Measurements from ENCODE around the gene SLC38A6. TPM values are rescaled to one million over a fixed set of nuclear protein-coding genes. Genes with fewer than 3 reads are reported as not detected.

SLC38A6 gene
- total RNA-seq, 2 donors from 2014 or later: 9.9 to 18.2 TPM

DNA sequence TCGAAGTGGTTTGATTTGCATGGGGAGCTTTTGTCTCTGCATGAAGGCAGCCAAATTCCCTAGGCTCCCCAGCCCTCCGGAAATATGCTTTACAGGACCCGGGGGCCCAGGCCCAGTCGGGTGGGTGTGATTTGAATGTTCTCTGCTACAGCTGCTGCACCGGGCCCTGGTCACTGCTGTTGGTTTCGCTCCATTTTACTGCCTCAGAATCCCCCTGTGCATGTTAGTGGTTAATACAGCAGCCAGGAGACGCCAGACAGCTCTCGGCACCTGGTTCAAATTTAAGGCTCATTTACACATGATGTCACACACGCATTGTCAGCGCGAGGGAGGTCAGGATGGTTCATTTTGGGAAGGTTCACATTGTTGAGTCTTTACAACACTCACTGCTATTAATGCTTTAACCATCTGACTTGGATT lies 99.6 kb downstream of the SLC38A6 start:
- Histone ChIP-seq H3K36me3 (ENCODE audit: control insufficient read depth, insufficient read depth, low read length) (no peaks in the 10 kb centered on the region), H3K9ac (ENCODE audit: extremely low read depth, low read length, poor library complexity, severe bottlenecking) (no peak overlapping the region), H3K4me3 (ENCODE audit: low read length) (no peak overlapping the region), H3K4me1 (ENCODE audit: control insufficient read depth, insufficient read depth, low read length) (no peaks in the 10 kb centered on the region), H3K27ac (ENCODE audit: low read depth, low read length) (no peak overlapping the region), H3K27me3 (ENCODE audit: control insufficient read depth, insufficient read depth, low read length, poor library complexity, severe bottlenecking) (no peaks in the 10 kb centered on the region), H3K9me3 (ENCODE audit: control insufficient read depth, low read length) (no peaks in the 10 kb centered on the region)
- Mint-ChIP-seq H3K4me1 (peaks cover 2% of the 10 kb centered on the region), H3K9me3 (no peaks in the 10 kb centered on the region), H3K27ac (no peak overlapping the region), H3K4me3 (no peak overlapping the region), H3K27me3 (ENCODE audit: insufficient read depth) (no peaks in the 10 kb centered on the region), H3K36me3 (ENCODE audit: low read depth) (peaks cover 12% of the 10 kb centered on the region)
- TF ChIP-seq, protein P1, sequence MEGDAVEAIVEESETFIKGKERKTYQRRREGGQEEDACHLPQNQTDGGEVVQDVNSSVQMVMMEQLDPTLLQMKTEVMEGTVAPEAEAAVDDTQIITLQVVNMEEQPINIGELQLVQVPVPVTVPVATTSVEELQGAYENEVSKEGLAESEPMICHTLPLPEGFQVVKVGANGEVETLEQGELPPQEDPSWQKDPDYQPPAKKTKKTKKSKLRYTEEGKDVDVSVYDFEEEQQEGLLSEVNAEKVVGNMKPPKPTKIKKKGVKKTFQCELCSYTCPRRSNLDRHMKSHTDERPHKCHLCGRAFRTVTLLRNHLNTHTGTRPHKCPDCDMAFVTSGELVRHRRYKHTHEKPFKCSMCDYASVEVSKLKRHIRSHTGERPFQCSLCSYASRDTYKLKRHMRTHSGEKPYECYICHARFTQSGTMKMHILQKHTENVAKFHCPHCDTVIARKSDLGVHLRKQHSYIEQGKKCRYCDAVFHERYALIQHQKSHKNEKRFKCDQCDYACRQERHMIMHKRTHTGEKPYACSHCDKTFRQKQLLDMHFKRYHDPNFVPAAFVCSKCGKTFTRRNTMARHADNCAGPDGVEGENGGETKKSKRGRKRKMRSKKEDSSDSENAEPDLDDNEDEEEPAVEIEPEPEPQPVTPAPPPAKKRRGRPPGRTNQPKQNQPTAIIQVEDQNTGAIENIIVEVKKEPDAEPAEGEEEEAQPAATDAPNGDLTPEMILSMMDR (conservative IDR thresholded peaks at IDR 0.05): no peak
- peak; percentile 57 for DNase-seq
- WGBS, 2 experiments (ENCODE audit: insufficient coverage in 1 of 2, insufficient read length in 1 of 2): 65 to 85% methylated on average over 3 to 11 of the region's 11 CpGs

DNA sequence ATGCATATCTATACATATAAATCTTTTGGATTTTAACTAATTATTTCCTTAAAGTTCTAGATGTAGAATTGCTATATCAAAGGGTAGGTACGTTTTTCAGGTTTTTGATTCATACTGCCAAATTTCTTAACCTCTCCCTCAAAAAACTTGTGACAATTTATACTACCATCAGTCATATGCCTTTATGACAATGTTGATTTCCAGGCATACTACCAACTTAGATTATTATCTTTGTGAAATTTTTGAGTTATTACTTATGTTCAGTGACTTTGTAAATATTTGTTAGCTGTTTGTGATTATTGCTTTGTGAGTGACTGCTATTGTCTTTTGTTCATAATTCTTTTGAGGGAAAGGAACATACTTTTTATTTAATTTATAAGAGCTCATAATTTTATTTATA lies 107.0 kb downstream of the SLC38A6 start:
- H3K4me3 ChIP-seq (ENCODE audit: low read length): no peak overlapping the region
- peaks cover 2% of the 10 kb centered on the region for H3K4me1 ChIP-seq (ENCODE audit: control insufficient read depth, insufficient read depth, low read length)
- no peaks in the 10 kb centered on the region for H3K36me3 ChIP-seq (ENCODE audit: control insufficient read depth, insufficient read depth, low read length)
- no peak overlapping the region for H3K27ac ChIP-seq (ENCODE audit: low read depth, low read length)
- peaks cover 7% of the 10 kb centered on the region for H3K4me1 Mint-ChIP-seq
- no peaks in the 10 kb centered on the region for H3K9me3 ChIP-seq (ENCODE audit: control insufficient read depth, low read length)
- H3K27me3 ChIP-seq (ENCODE audit: control insufficient read depth, insufficient read depth, low read length, poor library complexity, severe bottlenecking): no peaks in the 10 kb centered on the region
- no peak overlapping the region for H3K27ac Mint-ChIP-seq
- TF ChIP-seq, protein P1 (conservative IDR thresholded peaks at IDR 0.05): no peak
- H3K9me3 Mint-ChIP-seq: no peaks in the 10 kb centered on the region
- peaks cover 10% of the 10 kb centered on the region for H3K36me3 Mint-ChIP-seq (ENCODE audit: low read depth)
- WGBS, 2 experiments (ENCODE audit: insufficient coverage in 1 of 2, insufficient read length in 1 of 2): 90% methylated on average over 1 of the region's 1 CpG; no CpG with 5 or more reads in 1 of the 2 experiments
- H3K4me3 Mint-ChIP-seq: no peak overlapping the region
- no peak overlapping the region for H3K9ac ChIP-seq (ENCODE audit: extremely low read depth, low read length, poor library complexity, severe bottlenecking)
- no peaks in the 10 kb centered on the region for H3K27me3 Mint-ChIP-seq (ENCODE audit: insufficient read depth)
- no peak for DNase-seq

DNA sequence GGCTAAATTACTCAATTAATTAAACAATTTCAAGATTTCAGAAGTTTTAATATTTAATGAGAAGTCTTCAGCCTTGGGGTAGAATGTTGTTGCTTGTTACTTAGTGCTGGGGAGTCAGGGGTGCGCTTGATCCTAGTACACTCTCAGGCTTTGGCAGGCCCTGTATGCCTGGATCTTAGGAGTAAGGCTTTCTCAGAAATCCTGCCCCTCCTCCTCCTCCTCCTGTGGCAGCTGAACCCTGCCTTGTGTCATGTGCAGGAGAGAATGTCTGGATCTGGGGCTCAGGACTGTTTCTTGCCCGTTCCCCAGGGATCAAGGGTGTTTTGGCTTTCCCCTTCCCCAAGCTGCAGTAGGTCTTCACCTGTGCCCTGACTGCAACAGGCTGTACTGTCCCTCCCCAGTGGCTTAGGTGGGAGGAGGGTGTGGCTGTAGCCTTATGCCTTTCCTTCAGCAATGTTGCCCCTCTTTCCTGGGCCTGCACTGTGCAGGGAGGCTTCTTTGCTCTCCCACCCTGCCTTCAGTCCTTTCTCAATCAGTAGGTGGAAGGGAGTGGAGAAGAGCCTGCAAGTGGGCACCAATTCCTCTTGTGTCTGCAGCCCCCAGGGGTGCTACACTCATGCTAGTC lies 108.2 kb downstream of the SLC38A6 start:
- peak overlapping the region; percentile 38 for H3K27ac ChIP-seq (ENCODE audit: low read depth, low read length)
- H3K9ac ChIP-seq (ENCODE audit: extremely low read depth, low read length, poor library complexity, severe bottlenecking): no peak overlapping the region
- H3K36me3 Mint-ChIP-seq (ENCODE audit: low read depth): peaks cover 4% of the 10 kb centered on the region
- 77% methylated on average over 2 of the region's 2 CpGs; no CpG with 5 or more reads in 1 of the 2 experiments for WGBS, 2 experiments (ENCODE audit: insufficient coverage in 1 of 2, insufficient read length in 1 of 2)
- H3K4me1 Mint-ChIP-seq: peaks cover 7% of the 10 kb centered on the region
- no peak overlapping the region for H3K4me3 ChIP-seq (ENCODE audit: low read length)
- H3K27me3 Mint-ChIP-seq (ENCODE audit: insufficient read depth): peaks cover 2% of the 10 kb centered on the region
- H3K4me3 Mint-ChIP-seq: no peak overlapping the region
- no peaks in the 10 kb centered on the region for H3K36me3 ChIP-seq (ENCODE audit: control insufficient read depth, insufficient read depth, low read length)
- TF ChIP-seq, protein P1 (conservative IDR thresholded peaks at IDR 0.05): no peak
- no peaks in the 10 kb centered on the region for H3K9me3 Mint-ChIP-seq
- H3K27ac Mint-ChIP-seq: no peak overlapping the region
- H3K27me3 ChIP-seq (ENCODE audit: control insufficient read depth, insufficient read depth, low read length, poor library complexity, severe bottlenecking): no peaks in the 10 kb centered on the region
- no peaks in the 10 kb centered on the region for H3K9me3 ChIP-seq (ENCODE audit: control insufficient read depth, low read length)
- peak; percentile 50 for DNase-seq
- H3K4me1 ChIP-seq (ENCODE audit: control insufficient read depth, insufficient read depth, low read length): peaks cover 2% of the 10 kb centered on the region

All from endodermal cell (in vitro differentiated cells).